Type B pancreatic cell (in vitro differentiated cells): ENCODE measurements around the gene SAP30L. TPM values are rescaled to one million over a fixed set of nuclear protein-coding genes. Genes with fewer than 3 reads are reported as not detected.

Source experiments
- DNase-seq: peaks from one replicate; pipeline ENCODE4 v3.0.0; 2021; ENCODE audit warnings: mixed read lengths; ENCODE audit not compliant: unreplicated experiment; ENCODE audit errors: extremely low spot score
- H3K27ac Mint-ChIP-seq: 2 replicates; pipeline ENCODE4 v1.8.0; 2021; ENCODE audit warnings: mild to moderate bottlenecking, mixed read lengths
- H3K27me3 Mint-ChIP-seq: 2 replicates; pipeline ENCODE4 v1.8.0; 2021; ENCODE audit warnings: mixed read lengths
- H3K36me3 Mint-ChIP-seq: 2 replicates; pipeline ENCODE4 v1.8.0; 2021; ENCODE audit warnings: mixed read lengths
- H3K4me1 Mint-ChIP-seq: one replicate; pipeline ENCODE4 v1.8.0; 2021; ENCODE audit warnings: mixed read lengths; ENCODE audit not compliant: unreplicated experiment
- H3K4me3 Mint-ChIP-seq: 2 replicates; pipeline ENCODE4 v1.8.0; 2021; ENCODE audit warnings: mild to moderate bottlenecking, mixed read lengths
- H3K9me3 Mint-ChIP-seq: 2 replicates; pipeline ENCODE4 v1.8.0; 2021; ENCODE audit warnings: mixed read lengths
- total RNA-seq: library from RNA; stranded (reverse); gene quantifications from 2 replicates; pipeline ENCODE4 v1.2.1, GENCODE V29; 2021; ENCODE audit warnings: low replicate concordance
- TF ChIP-seq, protein P1 (sequence below): fragments of 200-600 bp; sonication (generic); conservative IDR thresholded peaks from 2 replicates; pipeline ENCODE4 v1.5.0; 2021; ENCODE audit warnings: antibody characterized with exemption, mild to moderate bottlenecking

The SAP30L gene
- total RNA-seq, 1 donor from 2014 or later = 43.7 TPM

DNA sequence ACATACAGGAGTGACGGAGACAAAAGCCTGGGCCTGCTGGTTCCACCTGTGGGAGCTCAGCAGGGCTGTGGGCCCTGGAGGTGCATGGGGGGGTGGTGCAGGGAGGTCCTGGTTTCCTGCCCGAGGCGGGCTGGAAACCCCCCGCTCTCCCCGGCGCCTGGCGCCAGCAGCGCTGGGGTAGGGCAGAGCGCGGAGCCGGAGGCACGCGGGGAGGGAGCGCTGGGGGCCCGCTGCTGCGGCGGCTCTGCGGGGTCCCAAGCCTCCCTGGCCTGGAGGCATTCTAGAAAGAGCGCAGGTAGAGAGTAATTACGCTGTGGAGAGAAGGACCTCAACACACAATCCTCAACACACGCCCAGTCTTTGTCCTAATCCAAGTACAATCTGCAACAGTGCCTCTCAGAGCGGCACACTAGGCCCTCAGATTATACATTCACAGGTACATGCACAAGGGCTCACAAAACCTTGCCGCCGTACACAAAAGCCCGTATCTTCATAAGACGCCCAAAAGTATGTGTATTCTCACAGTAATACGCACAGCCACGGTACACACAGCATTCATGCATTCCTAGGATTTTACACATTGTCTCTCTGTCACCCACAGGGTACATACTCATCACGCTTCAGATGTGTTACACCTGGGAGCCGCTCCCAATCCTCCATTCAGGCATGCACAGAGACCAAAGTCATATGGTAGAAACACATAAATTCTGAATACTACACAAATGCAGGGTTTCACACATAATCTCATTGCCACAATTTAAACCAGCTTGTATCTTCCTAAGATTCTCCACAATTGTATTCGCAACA, 34.4 kb downstream of the SAP30L start:
- DNase-seq = no peak
- Mint-ChIP-seq H3K27ac (peak overlapping the region; percentile 88), H3K4me3 (peak overlapping the region; percentile 79), H3K36me3 (no peaks in the 10 kb centered on the region), H3K4me1 (peaks cover 45% of the 10 kb centered on the region), H3K27me3 (peaks cover 96% of the 10 kb centered on the region), H3K9me3 (no peaks in the 10 kb centered on the region)
- TF ChIP-seq, protein P1, sequence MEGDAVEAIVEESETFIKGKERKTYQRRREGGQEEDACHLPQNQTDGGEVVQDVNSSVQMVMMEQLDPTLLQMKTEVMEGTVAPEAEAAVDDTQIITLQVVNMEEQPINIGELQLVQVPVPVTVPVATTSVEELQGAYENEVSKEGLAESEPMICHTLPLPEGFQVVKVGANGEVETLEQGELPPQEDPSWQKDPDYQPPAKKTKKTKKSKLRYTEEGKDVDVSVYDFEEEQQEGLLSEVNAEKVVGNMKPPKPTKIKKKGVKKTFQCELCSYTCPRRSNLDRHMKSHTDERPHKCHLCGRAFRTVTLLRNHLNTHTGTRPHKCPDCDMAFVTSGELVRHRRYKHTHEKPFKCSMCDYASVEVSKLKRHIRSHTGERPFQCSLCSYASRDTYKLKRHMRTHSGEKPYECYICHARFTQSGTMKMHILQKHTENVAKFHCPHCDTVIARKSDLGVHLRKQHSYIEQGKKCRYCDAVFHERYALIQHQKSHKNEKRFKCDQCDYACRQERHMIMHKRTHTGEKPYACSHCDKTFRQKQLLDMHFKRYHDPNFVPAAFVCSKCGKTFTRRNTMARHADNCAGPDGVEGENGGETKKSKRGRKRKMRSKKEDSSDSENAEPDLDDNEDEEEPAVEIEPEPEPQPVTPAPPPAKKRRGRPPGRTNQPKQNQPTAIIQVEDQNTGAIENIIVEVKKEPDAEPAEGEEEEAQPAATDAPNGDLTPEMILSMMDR = no peak

DNA sequence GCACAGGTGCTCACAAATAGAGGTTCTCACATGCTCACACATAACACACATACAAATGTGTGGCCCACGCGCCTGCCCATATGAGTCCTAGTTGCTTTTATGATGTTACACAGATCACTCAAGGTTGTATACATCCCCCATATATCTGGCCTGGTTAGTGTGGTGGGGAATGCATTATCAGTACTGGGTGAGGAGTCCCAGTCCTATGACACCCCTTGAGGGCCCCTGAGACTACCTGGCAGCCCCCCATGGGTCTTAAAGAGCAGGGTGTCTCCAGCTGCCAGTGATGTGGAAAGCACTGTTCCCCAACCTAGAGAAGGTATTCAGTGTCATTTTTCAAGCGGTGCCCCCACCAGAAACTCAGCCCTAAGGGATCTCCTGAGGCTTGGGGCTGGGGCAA, 35.0 kb downstream of the SAP30L start:
- Mint-ChIP-seq H3K27ac (no peak overlapping the region), H3K36me3 (no peaks in the 10 kb centered on the region), H3K4me1 (peaks cover 49% of the 10 kb centered on the region), H3K27me3 (peaks cover 96% of the 10 kb centered on the region), H3K4me3 (peak overlapping the region; percentile 22), H3K9me3 (no peaks in the 10 kb centered on the region)
- no peak for DNase-seq
- TF ChIP-seq, protein P1 = no peak

GRCh38 chr5:154481584-154482381, 36.0 kb downstream of the SAP30L start:
- no peak overlapping the region for H3K27ac Mint-ChIP-seq
- TF ChIP-seq, protein P1 = no peak
- no peaks in the 10 kb centered on the region for H3K36me3 Mint-ChIP-seq
- peaks cover 57% of the 10 kb centered on the region for H3K4me1 Mint-ChIP-seq
- peaks cover 96% of the 10 kb centered on the region for H3K27me3 Mint-ChIP-seq
- no peak for DNase-seq
- peak overlapping the region; percentile 37 for H3K4me3 Mint-ChIP-seq
- no peaks in the 10 kb centered on the region for H3K9me3 Mint-ChIP-seq

- TF ChIP-seq, protein P1 = no peak
- DNase-seq = no peak
- peaks cover 96% of the 10 kb centered on the region for H3K27me3 Mint-ChIP-seq
- no peaks in the 10 kb centered on the region for H3K36me3 Mint-ChIP-seq
- H3K27ac Mint-ChIP-seq = peak overlapping the region; percentile 45
- no peaks in the 10 kb centered on the region for H3K9me3 Mint-ChIP-seq
- H3K4me1 Mint-ChIP-seq = peaks cover 59% of the 10 kb centered on the region
- peak overlapping the region; percentile 79 for H3K4me3 Mint-ChIP-seq
Observed at GRCh38 chr5:154482528-154483449, 37.0 kb downstream of the SAP30L start.
